Tibial nerve (tissue), 4 donors: ENCODE results near the gene PARD3B.

ENCODE experiments used
- CTCF ChIP-seq, 5 experiments: fragments of 200-600 bp in 3 of 5; fragments of 450-650 bp in 2 of 5; sonication (generic) in 3 of 5; IDR thresholded peaks; one replicate each; pipeline ENCODE4 v1.5.1; 2016 to 2019; ENCODE audit warnings: antibody characterized with exemption in 5 of 5, mild to moderate bottlenecking in 3 of 5, moderate library complexity in 2 of 5
- EP300 ChIP-seq, 2 donors: sonication (generic); formaldehyde crosslinking; IDR thresholded peaks; one replicate each; pipeline ENCODE4 v1.6.1; 2017; ENCODE audit warnings: antibody characterized with exemption in 2 of 2, mild to moderate bottlenecking in 1 of 2
- POLR2A ChIP-seq, 2 donors: fragments of 450-650 bp; IDR thresholded peaks; one replicate each; pipeline ENCODE4 v1.6.1; 2017; ENCODE audit warnings: antibody characterized with exemption in 2 of 2, mild to moderate bottlenecking in 2 of 2, moderate library complexity in 2 of 2

- TF ChIP-seq EP300 (IDR thresholded peaks at IDR 0.05) (no peak), CTCF (IDR thresholded peaks at IDR 0.05) (no peak), POLR2A (IDR thresholded peaks at IDR 0.05) (no peak)
These were observed 544.7 kb downstream of the PARD3B start for GRCh38 chr2:205089958-205090357.
